SU-DHL-6 (cell line): ENCODE measurements around the gene CRISP2.

Source experiments
- H2AFZ ChIP-seq: fragments of 200-600 bp; sonication (generic); 2 replicates; pipeline ENCODE4 v1.6.1; 2014; ENCODE audit warnings: low read depth, mild to moderate bottlenecking, moderate library complexity, mixed read lengths, antibody characterized with exemption, low read length; ENCODE audit not compliant: severe bottlenecking
- H3F3A ChIP-seq: fragments of 200-600 bp; shearing (Covaris generic); 2 replicates; pipeline ENCODE4 v1.6.0; 2016; ENCODE audit warnings: antibody characterized with exemption, mild to moderate bottlenecking; ENCODE audit not compliant: insufficient read depth
- H3K27ac ChIP-seq: fragments of 200-600 bp; sonication (generic); 2 replicates; pipeline ENCODE4 v1.5.1; 2016; ENCODE audit warnings: low read depth, mild to moderate bottlenecking, low read length, moderate library complexity, mixed read lengths
- H3K27me3 ChIP-seq: fragments of 200-600 bp; sonication (generic), shearing (Covaris generic); 2 replicates; pipeline ENCODE4 v1.6.0; 2014; ENCODE audit warnings: mild to moderate bottlenecking, low read length
- H3K36me3 ChIP-seq: fragments of 200-600 bp; sonication (generic); 2 replicates; pipeline ENCODE4 v1.6.1; 2014; ENCODE audit warnings: mild to moderate bottlenecking, low read length, mixed read lengths
- H3K4me2 ChIP-seq: fragments of 300-600, 200-600 bp; shearing (Covaris generic), sonication (generic); 2 replicates; pipeline ENCODE4 v1.6.0; 2014; ENCODE audit warnings: low read length, low read depth, mild to moderate bottlenecking; ENCODE audit not compliant: poor library complexity, severe bottlenecking
- H3K4me3 ChIP-seq: fragments of 200-600 bp; sonication (generic); 2 replicates; pipeline ENCODE4 v1.5.1; 2014; ENCODE audit warnings: antibody characterized with exemption, low read length, mild to moderate bottlenecking, mixed read lengths; ENCODE audit not compliant: insufficient read depth, poor library complexity, severe bottlenecking
- H3K79me2 ChIP-seq: fragments of 200-600 bp; sonication (generic); 2 replicates; pipeline ENCODE4 v1.6.1; 2014; ENCODE audit warnings: mild to moderate bottlenecking, low read length, moderate library complexity; ENCODE audit not compliant: insufficient read depth
- H3K9ac ChIP-seq: fragments of 200-600 bp; sonication (generic); 2 replicates; pipeline ENCODE4 v1.7.0; 2014; ENCODE audit warnings: mild to moderate bottlenecking, low read length
- H3K9me2 ChIP-seq: fragments of 200-600 bp; sonication (generic); replicated peaks from 2 replicates; pipeline ENCODE4 v1.6.1; 2014; ENCODE audit warnings: low read length; ENCODE audit not compliant: insufficient read depth
- H3K9me3 ChIP-seq: fragments of 200-600 bp; sonication (generic); 2 replicates; pipeline ENCODE4 v1.6.1; 2014; ENCODE audit warnings: low read length, mixed read lengths; ENCODE audit not compliant: insufficient read depth
- H4K20me1 ChIP-seq: fragments of 200-600 bp; sonication (generic); 2 replicates; pipeline ENCODE4 v1.6.1; 2014; ENCODE audit warnings: low read depth, mild to moderate bottlenecking, antibody characterized with exemption, low read length, moderate library complexity, mixed read lengths
- EZH2phosphoT487 ChIP-seq: fragments of 200-600 bp; sonication (generic), shearing (Covaris generic); conservative IDR thresholded peaks from 2 replicates; pipeline ENCODE4 v1.6.1; 2018; ENCODE audit warnings: mild to moderate bottlenecking, antibody characterized with exemption, low read length, moderate library complexity, mixed read lengths
- TF ChIP-seq, protein P1 (sequence below): fragments of 200-600 bp; sonication (generic); IDR thresholded peaks from one replicate; pipeline ENCODE4 v1.5.1; 2017; ENCODE audit warnings: antibody characterized with exemption, mild to moderate bottlenecking, low read length, moderate library complexity; ENCODE audit not compliant: insufficient read depth, poor library complexity, severe bottlenecking

The CRISP2 gene

DNA sequence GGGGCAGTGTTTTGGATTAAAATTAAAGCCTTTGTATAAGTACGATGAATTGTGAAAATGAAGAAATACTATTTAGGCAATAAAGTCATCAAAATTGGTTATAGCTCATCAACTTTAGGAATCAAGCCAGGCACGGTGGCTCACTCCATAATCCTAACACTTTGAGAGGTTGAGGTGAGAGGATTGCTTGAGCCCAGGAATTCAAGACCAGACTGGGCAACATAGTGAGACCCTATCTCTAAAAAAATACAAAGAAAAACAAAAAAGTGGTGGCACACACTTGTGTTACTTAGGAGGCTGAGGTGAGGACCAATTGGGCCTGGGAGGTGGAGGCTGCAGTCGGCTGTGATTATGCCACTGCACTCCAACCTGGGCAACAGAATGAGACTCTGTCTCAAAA is 68.2 kb downstream of the CRISP2 start:
- Histone ChIP-seq H3K4me3 (no peak overlapping the region), H3K9me3 (no peaks in the 10 kb centered on the region), H3F3A (no peaks in the 10 kb centered on the region), H3K9ac (no peak overlapping the region), H3K27me3 (no peaks in the 10 kb centered on the region), H3K9me2 (no peaks in the 10 kb centered on the region), H3K36me3 (no peaks in the 10 kb centered on the region), H2AFZ (no peak overlapping the region), H3K4me2 (no peak overlapping the region), H3K79me2 (no peaks in the 10 kb centered on the region), H4K20me1 (no peaks in the 10 kb centered on the region), H3K27ac (no peak overlapping the region)
- TF ChIP-seq, protein P1, sequence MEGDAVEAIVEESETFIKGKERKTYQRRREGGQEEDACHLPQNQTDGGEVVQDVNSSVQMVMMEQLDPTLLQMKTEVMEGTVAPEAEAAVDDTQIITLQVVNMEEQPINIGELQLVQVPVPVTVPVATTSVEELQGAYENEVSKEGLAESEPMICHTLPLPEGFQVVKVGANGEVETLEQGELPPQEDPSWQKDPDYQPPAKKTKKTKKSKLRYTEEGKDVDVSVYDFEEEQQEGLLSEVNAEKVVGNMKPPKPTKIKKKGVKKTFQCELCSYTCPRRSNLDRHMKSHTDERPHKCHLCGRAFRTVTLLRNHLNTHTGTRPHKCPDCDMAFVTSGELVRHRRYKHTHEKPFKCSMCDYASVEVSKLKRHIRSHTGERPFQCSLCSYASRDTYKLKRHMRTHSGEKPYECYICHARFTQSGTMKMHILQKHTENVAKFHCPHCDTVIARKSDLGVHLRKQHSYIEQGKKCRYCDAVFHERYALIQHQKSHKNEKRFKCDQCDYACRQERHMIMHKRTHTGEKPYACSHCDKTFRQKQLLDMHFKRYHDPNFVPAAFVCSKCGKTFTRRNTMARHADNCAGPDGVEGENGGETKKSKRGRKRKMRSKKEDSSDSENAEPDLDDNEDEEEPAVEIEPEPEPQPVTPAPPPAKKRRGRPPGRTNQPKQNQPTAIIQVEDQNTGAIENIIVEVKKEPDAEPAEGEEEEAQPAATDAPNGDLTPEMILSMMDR: no peak
- no peak for TF ChIP-seq EZH2phosphoT487
